HepG2 (cell line): ENCODE measurements around the gene RPS5. TPM values are rescaled to one million over a fixed set of nuclear protein-coding genes. Genes with fewer than 3 reads are reported as not detected.
A peak's percentile ranks its signal among the peaks of the same experiment; 100 is the strongest.

Source experiments
- CEBPG ChIP-seq: IDR thresholded peaks from 2 replicates; pipeline ENCODE4 v1.6.1; 2016
- ETV6 ChIP-seq: sonication (generic); formaldehyde crosslinking; conservative IDR thresholded peaks from 2 replicates; pipeline ENCODE4 v1.4.0; 2020; ENCODE audit warnings: missing genetic modification reagents
- GABPB1 ChIP-seq: IDR thresholded peaks from 2 replicates; pipeline ENCODE4 v1.6.1; 2016; ENCODE audit warnings: mild to moderate bottlenecking, missing genetic modification reagents, moderate library complexity, missing compliant biosample characterization
- JDP2 ChIP-seq: sonication (generic); formaldehyde crosslinking; IDR thresholded peaks from 2 replicates; pipeline ENCODE4 v1.8.1; 2022; ENCODE audit warnings: missing genetic modification reagents, borderline replicate concordance
- MTA3 ChIP-seq: sonication (generic); formaldehyde crosslinking; IDR thresholded peaks from 2 replicates; pipeline ENCODE4 v1.4.0; 2020; ENCODE audit warnings: missing genetic modification reagents
- MYPOP ChIP-seq: sonication (generic); formaldehyde crosslinking; IDR thresholded peaks from 2 replicates; pipeline ENCODE4 v1.8.1; 2023; ENCODE audit warnings: mild to moderate bottlenecking, moderate library complexity, missing genetic modification reagents
- NFKBIZ ChIP-seq: IDR thresholded peaks from 2 replicates; pipeline ENCODE4 v1.6.1; 2018; ENCODE audit warnings: missing genetic modification reagents, missing compliant biosample characterization
- SAP130 ChIP-seq: IDR thresholded peaks from 2 replicates; pipeline ENCODE4 v1.6.1; 2016; ENCODE audit warnings: low read depth
- SP2 ChIP-seq: sonication (generic); formaldehyde crosslinking; IDR thresholded peaks from 2 replicates; pipeline ENCODE4 v1.5.1; 2020; ENCODE audit warnings: mild to moderate bottlenecking, missing genetic modification reagents
- SUZ12 ChIP-seq: fragments of 150-350 bp; IDR thresholded peaks from 2 replicates; pipeline ENCODE4 v1.6.1; 2014; ENCODE audit warnings: low read depth, low read length
- TAF15 ChIP-seq: fragments of 200-400 bp; formaldehyde crosslinking; IDR thresholded peaks from one replicate; pipeline ENCODE4 v1.6.1; 2018; ENCODE audit warnings: mild to moderate bottlenecking, low read depth, low read length; ENCODE audit not compliant: poor library complexity, severe bottlenecking
- THAP8 ChIP-seq: sonication (generic); formaldehyde crosslinking; IDR thresholded peaks from 2 replicates; pipeline ENCODE4 v1.5.1; 2020; ENCODE audit warnings: missing genetic modification reagents, mild to moderate bottlenecking, borderline replicate concordance
- ZNF292 ChIP-seq: sonication (generic); formaldehyde crosslinking; IDR thresholded peaks from 2 replicates; pipeline ENCODE4 v1.8.1; 2022; ENCODE audit warnings: mild to moderate bottlenecking, low read depth, missing genetic modification reagents, borderline replicate concordance
- ZSCAN31 ChIP-seq: sonication (generic); formaldehyde crosslinking; IDR thresholded peaks from 2 replicates; pipeline ENCODE4 v1.5.0; 2020; ENCODE audit warnings: low read depth, mild to moderate bottlenecking, missing genetic modification reagents
- polyA plus RNA-seq, 8 experiments: library from polyadenylated mRNA; depleted of rRNA in 3 of 8; stranded (reverse) in 7 of 8; unstranded in 1 of 8; fragments of >200 nt; fragmentation: Illumina TruSeq in 4 of 8; extraction: Trizol in 4 of 8; gene quantifications; 2 replicates each; pipeline versions ENCODE4 v1.2.1 to v1.2.3, GENCODE V29; 2011 to 2016; ENCODE audit warnings: low read depth in 4 of 8, missing spikeins in 1 of 8, mixed read lengths in 1 of 8; ENCODE audit not compliant: insufficient read depth in 1 of 8
- total RNA-seq, 5 experiments: library from RNA; depleted of rRNA; stranded (reverse); fragments of >200 nt; fragmentation: Illumina TruSeq; extraction: Trizol; gene quantifications; 2 replicates each; pipeline ENCODE4 v1.2.3, GENCODE V29; 2016; ENCODE audit warnings: low read depth in 1 of 5
- TF ChIP-seq, protein P1 (sequence below): sonication (generic); formaldehyde crosslinking; IDR thresholded peaks from 2 replicates; pipeline ENCODE4 v1.4.0; 2020; ENCODE audit warnings: mild to moderate bottlenecking, missing genetic modification reagents
- TF ChIP-seq, protein P2 (sequence below): sonication (generic); formaldehyde crosslinking; IDR thresholded peaks from 2 replicates; pipeline ENCODE4 v1.5.1; 2020; ENCODE audit warnings: mild to moderate bottlenecking, moderate library complexity, missing genetic modification reagents
- TF ChIP-seq, protein P3 (sequence below), 2 experiments: sonication (generic) in 1 of 2; formaldehyde crosslinking in 1 of 2; IDR thresholded peaks; 2 replicates each; pipeline versions ENCODE4 v1.4.0 to v1.6.1; 2016 to 2020; ENCODE audit warnings: borderline replicate concordance in 1 of 2, low read depth in 1 of 2, mild to moderate bottlenecking in 1 of 2, missing genetic modification reagents in 1 of 2

Gene RPS5
- total and polyA plus RNA-seq, 2 of the 13 experiments (the other 11 are each of a cell fraction or from before 2014, with no cell fraction given) = 1,544 to 4,408 TPM

GRCh38 chr19:58385891-58386575 is 1.0 kb upstream of the RPS5 start (continued):
- TF ChIP-seq, protein P1, sequence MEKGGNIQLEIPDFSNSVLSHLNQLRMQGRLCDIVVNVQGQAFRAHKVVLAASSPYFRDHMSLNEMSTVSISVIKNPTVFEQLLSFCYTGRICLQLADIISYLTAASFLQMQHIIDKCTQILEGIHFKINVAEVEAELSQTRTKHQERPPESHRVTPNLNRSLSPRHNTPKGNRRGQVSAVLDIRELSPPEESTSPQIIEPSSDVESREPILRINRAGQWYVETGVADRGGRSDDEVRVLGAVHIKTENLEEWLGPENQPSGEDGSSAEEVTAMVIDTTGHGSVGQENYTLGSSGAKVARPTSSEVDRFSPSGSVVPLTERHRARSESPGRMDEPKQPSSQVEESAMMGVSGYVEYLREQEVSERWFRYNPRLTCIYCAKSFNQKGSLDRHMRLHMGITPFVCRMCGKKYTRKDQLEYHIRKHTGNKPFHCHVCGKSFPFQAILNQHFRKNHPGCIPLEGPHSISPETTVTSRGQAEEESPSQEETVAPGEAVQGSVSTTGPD (CRISPR knock-in tag) = no peak
- TF ChIP-seq GABPB1 (CRISPR knock-in tag) (no peak), ZSCAN31 (CRISPR knock-in tag) (peak; percentile 5; the same call in 1 of the 2 replicates), THAP8 (CRISPR knock-in tag) (peak; percentile 89; the same call in 1 of the 2 replicates), CEBPG (CRISPR knock-in tag) (no peak), SP2 (no peak), TAF15 (peak; percentile 91), JDP2 (no peak), ETV6 (CRISPR knock-in tag) (no peak), MYPOP (no peak), NFKBIZ (CRISPR knock-in tag) (no peak), MTA3 (no peak), SAP130 (CRISPR knock-in tag) (no peak), SUZ12 (no peak), ZNF292 (no peak; the same call in 1 of the 2 replicates)
- TF ChIP-seq, protein P2, sequence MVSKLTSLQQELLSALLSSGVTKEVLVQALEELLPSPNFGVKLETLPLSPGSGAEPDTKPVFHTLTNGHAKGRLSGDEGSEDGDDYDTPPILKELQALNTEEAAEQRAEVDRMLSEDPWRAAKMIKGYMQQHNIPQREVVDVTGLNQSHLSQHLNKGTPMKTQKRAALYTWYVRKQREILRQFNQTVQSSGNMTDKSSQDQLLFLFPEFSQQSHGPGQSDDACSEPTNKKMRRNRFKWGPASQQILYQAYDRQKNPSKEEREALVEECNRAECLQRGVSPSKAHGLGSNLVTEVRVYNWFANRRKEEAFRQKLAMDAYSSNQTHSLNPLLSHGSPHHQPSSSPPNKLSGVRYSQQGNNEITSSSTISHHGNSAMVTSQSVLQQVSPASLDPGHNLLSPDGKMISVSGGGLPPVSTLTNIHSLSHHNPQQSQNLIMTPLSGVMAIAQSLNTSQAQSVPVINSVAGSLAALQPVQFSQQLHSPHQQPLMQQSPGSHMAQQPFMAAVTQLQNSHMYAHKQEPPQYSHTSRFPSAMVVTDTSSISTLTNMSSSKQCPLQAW = 0 out of 2 replicates have a peak, but pooled peaks have one; percentile 35
- TF ChIP-seq, protein P3, sequence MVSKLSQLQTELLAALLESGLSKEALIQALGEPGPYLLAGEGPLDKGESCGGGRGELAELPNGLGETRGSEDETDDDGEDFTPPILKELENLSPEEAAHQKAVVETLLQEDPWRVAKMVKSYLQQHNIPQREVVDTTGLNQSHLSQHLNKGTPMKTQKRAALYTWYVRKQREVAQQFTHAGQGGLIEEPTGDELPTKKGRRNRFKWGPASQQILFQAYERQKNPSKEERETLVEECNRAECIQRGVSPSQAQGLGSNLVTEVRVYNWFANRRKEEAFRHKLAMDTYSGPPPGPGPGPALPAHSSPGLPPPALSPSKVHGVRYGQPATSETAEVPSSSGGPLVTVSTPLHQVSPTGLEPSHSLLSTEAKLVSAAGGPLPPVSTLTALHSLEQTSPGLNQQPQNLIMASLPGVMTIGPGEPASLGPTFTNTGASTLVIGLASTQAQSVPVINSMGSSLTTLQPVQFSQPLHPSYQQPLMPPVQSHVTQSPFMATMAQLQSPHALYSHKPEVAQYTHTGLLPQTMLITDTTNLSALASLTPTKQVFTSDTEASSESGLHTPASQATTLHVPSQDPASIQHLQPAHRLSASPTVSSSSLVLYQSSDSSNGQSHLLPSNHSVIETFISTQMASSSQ (IDR thresholded peaks at IDR 0.05; ENCODE audit: low read depth) = no peak
- TF ChIP-seq, protein P3 (CRISPR knock-in tag; IDR thresholded peaks at IDR 0.05; ENCODE audit: borderline replicate concordance) = peak; percentile 31; the same call in 1 of the 2 replicates
